Activated CD4-positive, alpha-beta T cell treated with anti-CD3 and anti-CD28 coated beads, Interleukin-2, amount 50 U/mL, for 24 hours (primary cell): ENCODE results near the gene WWC1.
"Not testable (repeated sequence)": the region's sequence is repeated elsewhere in the genome, so short reads cannot be mapped to it uniquely, and the experiment has no call there.

Source experiments
- DNase-seq, 2 donors: peaks; one replicate each; pipeline ENCODE4 v3.0.0-alpha.2; 2020; ENCODE audit warnings: low read depth in 1 of 2, low spot score in 1 of 2

The WWC1 gene

GRCh38 chr5:168434001-168434400 lies 142.6 kb downstream of the WWC1 start:
- no peak for DNase-seq

GRCh38 chr5:168434746-168435321 lies 143.4 kb downstream of the WWC1 start:
- DNase-seq = no peak

GRCh38 chr5:168435340-168435739 lies 143.9 kb downstream of the WWC1 start:
- not testable (repeated sequence) for DNase-seq

- DNase-seq = no peak
These were observed 146.9 kb downstream of the WWC1 start for GRCh38 chr5:168438349-168438748.

- no peak for DNase-seq
These were observed 152.1 kb downstream of the WWC1 start for GRCh38 chr5:168443533-168443932.

GRCh38 chr5:168443950-168444700 lies 152.7 kb downstream of the WWC1 start:
- DNase-seq = no peak

GRCh38 chr5:168446983-168447619 lies 155.7 kb downstream of the WWC1 start:
- no peak for DNase-seq

- DNase-seq = no peak
These were observed 156.4 kb downstream of the WWC1 start for GRCh38 chr5:168447808-168448207.

- DNase-seq = no peak
These were observed 157.7 kb downstream of the WWC1 start for GRCh38 chr5:168449166-168449565.

- no peak for DNase-seq
These were observed 160.1 kb downstream of the WWC1 start for GRCh38 chr5:168451565-168451964.

GRCh38 chr5:168455201-168455600 lies 163.8 kb downstream of the WWC1 start:
- no peak for DNase-seq

GRCh38 chr5:168457542-168457941 lies 166.1 kb downstream of the WWC1 start:
- DNase-seq = no peak

GRCh38 chr5:168460606-168461005 lies 169.2 kb downstream of the WWC1 start:
- DNase-seq = no peak

- DNase-seq = no peak
These were observed 171.6 kb downstream of the WWC1 start for GRCh38 chr5:168463081-168463480.

- no peak for DNase-seq
These were observed 172.8 kb downstream of the WWC1 start for GRCh38 chr5:168464214-168464613.

GRCh38 chr5:168464641-168465040 lies 173.2 kb downstream of the WWC1 start:
- DNase-seq = no peak

GRCh38 chr5:168467755-168468330 lies 176.4 kb downstream of the WWC1 start:
- DNase-seq = no peak

GRCh38 chr5:168468836-168469235 lies 177.4 kb downstream of the WWC1 start:
- DNase-seq = no peak

GRCh38 chr5:168469816-168470215 lies 178.4 kb downstream of the WWC1 start:
- DNase-seq = no peak

GRCh38 chr5:168471785-168472184 lies 180.3 kb downstream of the WWC1 start:
- DNase-seq = no peak

- no peak for DNase-seq
These were observed 180.9 kb downstream of the WWC1 start for GRCh38 chr5:168472329-168472728.

GRCh38 chr5:168474319-168474718 lies 182.9 kb downstream of the WWC1 start:
- DNase-seq = no peak
